Measurements from ENCODE around the gene MYO15B. TPM values are rescaled to one million over a fixed set of nuclear protein-coding genes. Genes with fewer than 3 reads are reported as not detected.

MYO15B gene
- total and polyA plus RNA-seq, 2 experiments from 2014 or later = 1.3 to 7.2 TPM

DNA sequence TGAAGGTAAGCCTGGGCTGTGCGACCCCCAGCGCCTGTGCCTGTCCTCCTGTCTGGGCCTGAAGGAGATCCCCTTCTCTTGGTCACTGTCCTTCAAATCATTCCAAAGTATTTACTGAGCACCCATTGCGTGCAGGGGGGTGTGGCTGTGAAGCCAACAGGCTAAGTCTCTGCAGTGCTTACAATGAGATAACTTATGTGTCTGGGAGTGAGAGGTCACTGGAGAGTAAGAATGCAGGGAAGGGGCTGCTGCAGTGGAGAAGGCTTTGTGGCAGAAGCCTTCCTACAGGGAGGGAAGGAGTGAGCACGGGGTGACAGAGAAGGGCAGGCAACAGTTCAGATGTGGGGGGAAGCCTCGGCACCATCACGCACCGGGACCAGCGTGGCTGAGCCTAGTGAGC is 34.5 kb downstream of the MYO15B start:
- Histone ChIP-seq H3K4me3 (no peak overlapping the region), H3K79me2 (ENCODE audit: insufficient read depth) (no peaks in the 10 kb centered on the region), H3K36me3 (ENCODE audit: low read depth) (no peaks in the 10 kb centered on the region), H3K9me2 (ENCODE audit: insufficient read depth) (no peaks in the 10 kb centered on the region), H3K4me1 (ENCODE audit: insufficient read depth) (no peaks in the 10 kb centered on the region), H3K4me2 (ENCODE audit: unreplicated experiment) (no peak overlapping the region), H3K27me3 (replicated peaks; ENCODE audit: insufficient read depth) (no peaks in the 10 kb centered on the region), H2AFZ (no peak overlapping the region), H3K27ac (no peak overlapping the region), H3F3A (ENCODE audit: insufficient read depth) (no peaks in the 10 kb centered on the region), H3K9me3 (ENCODE audit: low read depth) (no peaks in the 10 kb centered on the region), H3K9ac (no peak overlapping the region), H4K20me1 (ENCODE audit: insufficient read depth) (no peaks in the 10 kb centered on the region)
- DNase-seq = no peak
- in situ Hi-C loops (cut with MboI) = no loop called here
- TF ChIP-seq EZH2 (IDR thresholded peaks at IDR 0.05; ENCODE audit: insufficient read depth, poor library complexity, severe bottlenecking) = no peak
- TF ChIP-seq EZH2phosphoT487 (IDR thresholded peaks at IDR 0.05; ENCODE audit: insufficient read depth, low read depth) = no peak
- 84 to 86% methylated on average over 7 to 8 of the region's 8 CpGs for WGBS, 2 experiments (ENCODE audit: low coverage in 1 of 2, low lambda C conversion rate in 2 of 2, missing lambda C conversion rate in 2 of 2)

GRCh38 chr17:75622771-75623273 is 35.2 kb downstream of the MYO15B start:
- in situ Hi-C loops (cut with MboI) = no loop called here
- WGBS, 2 experiments (ENCODE audit: low coverage in 1 of 2, low lambda C conversion rate in 2 of 2, missing lambda C conversion rate in 2 of 2) = 90 to 92% methylated on average over 13 to 15 of the region's 15 CpGs
- no peak for DNase-seq
- no peaks in the 10 kb centered on the region for H3K9me2 ChIP-seq (ENCODE audit: insufficient read depth)
- no peaks in the 10 kb centered on the region for H3K9me3 ChIP-seq (ENCODE audit: low read depth)
- no peak overlapping the region for H3K4me3 ChIP-seq
- H3K27ac ChIP-seq = no peak overlapping the region
- no peak overlapping the region for H3K9ac ChIP-seq
- no peak overlapping the region for H3K4me2 ChIP-seq (ENCODE audit: unreplicated experiment)
- H3K27me3 ChIP-seq (replicated peaks; ENCODE audit: insufficient read depth) = no peaks in the 10 kb centered on the region
- H3K79me2 ChIP-seq (ENCODE audit: insufficient read depth) = no peaks in the 10 kb centered on the region
- H4K20me1 ChIP-seq (ENCODE audit: insufficient read depth) = no peaks in the 10 kb centered on the region
- no peaks in the 10 kb centered on the region for H3F3A ChIP-seq (ENCODE audit: insufficient read depth)
- no peaks in the 10 kb centered on the region for H3K4me1 ChIP-seq (ENCODE audit: insufficient read depth)
- no peaks in the 10 kb centered on the region for H3K36me3 ChIP-seq (ENCODE audit: low read depth)
- H2AFZ ChIP-seq = no peak overlapping the region
- TF ChIP-seq EZH2phosphoT487 (IDR thresholded peaks at IDR 0.05; ENCODE audit: insufficient read depth, low read depth) = no peak
- no peak for TF ChIP-seq EZH2 (IDR thresholded peaks at IDR 0.05; ENCODE audit: insufficient read depth, poor library complexity, severe bottlenecking)

DNA sequence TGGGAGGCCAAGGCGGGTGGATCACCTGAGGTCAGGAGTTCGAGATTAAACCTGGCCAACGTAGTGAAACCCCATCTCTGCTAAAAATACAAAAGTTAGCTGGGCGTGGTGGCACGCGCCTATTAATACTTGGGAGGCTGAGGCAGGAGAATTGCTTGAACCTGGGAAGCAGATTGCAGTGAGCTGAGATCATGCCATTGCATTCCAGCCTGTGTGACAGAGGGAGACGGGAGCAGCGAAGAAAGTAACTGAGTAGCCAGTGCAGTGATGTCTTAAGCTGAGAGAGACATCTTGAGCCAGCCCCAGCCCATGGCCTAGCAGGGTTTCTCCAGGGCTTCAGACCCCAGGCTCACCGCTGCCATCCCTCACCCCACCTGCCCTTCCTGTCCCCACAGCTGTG is 35.8 kb downstream of the MYO15B start:
- DNase-seq = no peak
- Histone ChIP-seq H3K79me2 (ENCODE audit: insufficient read depth) (no peaks in the 10 kb centered on the region), H3K9ac (no peak overlapping the region), H3K9me3 (ENCODE audit: low read depth) (no peaks in the 10 kb centered on the region), H3K27ac (no peak overlapping the region), H3K27me3 (replicated peaks; ENCODE audit: insufficient read depth) (no peaks in the 10 kb centered on the region), H2AFZ (no peak overlapping the region), H3K4me2 (ENCODE audit: unreplicated experiment) (no peak overlapping the region), H3K36me3 (ENCODE audit: low read depth) (no peaks in the 10 kb centered on the region), H3K4me3 (no peak overlapping the region), H3K9me2 (ENCODE audit: insufficient read depth) (no peaks in the 10 kb centered on the region), H4K20me1 (ENCODE audit: insufficient read depth) (no peaks in the 10 kb centered on the region), H3F3A (ENCODE audit: insufficient read depth) (no peaks in the 10 kb centered on the region), H3K4me1 (ENCODE audit: insufficient read depth) (no peaks in the 10 kb centered on the region)
- 70 to 75% methylated on average over 9 of the region's 9 CpGs for WGBS, 2 experiments (ENCODE audit: low coverage in 1 of 2, low lambda C conversion rate in 2 of 2, missing lambda C conversion rate in 2 of 2)
- TF ChIP-seq EZH2 (IDR thresholded peaks at IDR 0.05; ENCODE audit: insufficient read depth, poor library complexity, severe bottlenecking) = no peak
- no peak for TF ChIP-seq EZH2phosphoT487 (IDR thresholded peaks at IDR 0.05; ENCODE audit: insufficient read depth, low read depth)
- in situ Hi-C loops (cut with MboI) = no loop called here

- Histone ChIP-seq H3K9ac (no peak overlapping the region), H3K4me2 (ENCODE audit: unreplicated experiment) (no peak overlapping the region), H3K36me3 (ENCODE audit: low read depth) (no peaks in the 10 kb centered on the region), H3K4me3 (no peak overlapping the region), H2AFZ (no peak overlapping the region), H3F3A (ENCODE audit: insufficient read depth) (no peaks in the 10 kb centered on the region), H3K79me2 (ENCODE audit: insufficient read depth) (no peaks in the 10 kb centered on the region), H3K9me2 (ENCODE audit: insufficient read depth) (no peaks in the 10 kb centered on the region), H3K27me3 (replicated peaks; ENCODE audit: insufficient read depth) (no peaks in the 10 kb centered on the region), H4K20me1 (ENCODE audit: insufficient read depth) (no peaks in the 10 kb centered on the region), H3K27ac (no peak overlapping the region), H3K9me3 (ENCODE audit: low read depth) (no peaks in the 10 kb centered on the region), H3K4me1 (ENCODE audit: insufficient read depth) (no peaks in the 10 kb centered on the region)
- TF ChIP-seq EZH2 (IDR thresholded peaks at IDR 0.05; ENCODE audit: insufficient read depth, poor library complexity, severe bottlenecking) = no peak
- no peak for TF ChIP-seq EZH2phosphoT487 (IDR thresholded peaks at IDR 0.05; ENCODE audit: insufficient read depth, low read depth)
- 78 to 85% methylated on average over 12 of the region's 12 CpGs for WGBS, 2 experiments (ENCODE audit: low coverage in 1 of 2, low lambda C conversion rate in 2 of 2, missing lambda C conversion rate in 2 of 2)
- in situ Hi-C loops (cut with MboI) = no loop called here
- no peak for DNase-seq
Measured at GRCh38 chr17:75624021-75624420, 36.4 kb downstream of the MYO15B start.
